A549 (cell line): Measurements from ENCODE around the gene TRIM2. TPM values are rescaled to one million over a fixed set of nuclear protein-coding genes. Genes with fewer than 3 reads are reported as not detected.
A peak's percentile ranks its signal among the peaks of the same experiment; 100 is the strongest.
"Not testable (repeated sequence)": the region's sequence is repeated elsewhere in the genome, so short reads cannot be mapped to it uniquely, and the experiment has no call there.

Experiments used
- ATAC-seq, 2 experiments: fragments of 200-7000 bp in 1 of 2; fragments of >200 bp in 1 of 2; cut with Nextera tagmentation in 1 of 2; cut with Tn5 transposase in 1 of 2; 3 replicates each; pipeline versions ENCODE4 v1.8.0 to v1.9.1; 2018 to 2020; ENCODE audit warnings: mild to moderate bottlenecking in 1 of 2, moderate library complexity in 1 of 2
- CTCF ChIA-PET: fragments of 300-600 bp; sonication (Branson Sonifier 250); formaldehyde crosslinking; extraction: SDS; loops from one replicate; lab custom pipeline; 2021; ENCODE audit warnings: antibody characterized with exemption, inconsistent platforms; lab: Yijun Ruan, JAX
- POLR2A ChIA-PET: fragments of 350-600 bp; formaldehyde crosslinking; extraction: SDS; loops from one replicate; lab custom pipeline; 2021; ENCODE audit warnings: antibody characterized with exemption, inconsistent platforms; lab: Yijun Ruan, JAX
- DNase-seq, 2 experiments: peaks; one replicate each; pipeline versions ENCODE4 v3.0.0 to v3.0.0-alpha.2; 2011 to 2016; ENCODE audit warnings: low read depth in 1 of 2, low spot score in 1 of 2
- FAIRE-seq: peaks from 2 replicates; lab custom pipeline; 2011; peaks lifted over from hg19 to GRCh38; lab: Jason Lieb, UNC
- H3K27ac ChIP-seq, 2 experiments: fragments of >200 bp; sonication (Bioruptor Twin); formaldehyde crosslinking; 3 replicates each; pipeline ENCODE4 v1.5.1; 2016 to 2017
- H3K4me1 ChIP-seq: fragments of >200 bp; sonication (Bioruptor Twin); formaldehyde crosslinking; 3 replicates; pipeline ENCODE4 v1.6.1; 2016
- H3K4me2 ChIP-seq: fragments of >200 bp; sonication (Bioruptor Twin); formaldehyde crosslinking; 3 replicates; pipeline ENCODE4 v1.6.1; 2016
- H3K4me3 ChIP-seq: fragments of >200 bp; sonication (Bioruptor Twin); formaldehyde crosslinking; 3 replicates; pipeline ENCODE4 v1.5.1; 2016
- H3K9me3 ChIP-seq: fragments of >200 bp; sonication (Bioruptor Twin); formaldehyde crosslinking; 3 replicates; pipeline ENCODE4 v1.6.1; 2016
- BHLHE40 ChIP-seq: IDR thresholded peaks from 2 replicates; pipeline ENCODE4 v1.6.1; 2012; ENCODE audit warnings: low read depth, low read length, inconsistent platforms
- CBX8 ChIP-seq: fragments of 200-600 bp; sonication (generic); IDR thresholded peaks from 2 replicates; pipeline ENCODE4 v1.6.1; 2016
- CEBPB ChIP-seq, 2 experiments: fragments of >200 bp in 1 of 2; sonication (Bioruptor Twin) in 1 of 2; formaldehyde crosslinking in 1 of 2; IDR thresholded peaks; 2 replicates each; pipeline ENCODE4 v1.6.1; 2012 to 2016
- CHD4 ChIP-seq: fragments of 200-600 bp; sonication (generic); IDR thresholded peaks from 2 replicates; pipeline ENCODE4 v1.6.1; 2016; ENCODE audit warnings: antibody characterized with exemption, mild to moderate bottlenecking, borderline replicate concordance
- EHMT2 ChIP-seq: fragments of 200-600 bp; sonication (generic); IDR thresholded peaks from 2 replicates; pipeline ENCODE4 v1.6.1; 2016; ENCODE audit warnings: antibody characterized with exemption, low read depth, mild to moderate bottlenecking, moderate library complexity
- EP300 ChIP-seq, 2 experiments: fragments of >200 bp; sonication (Bioruptor Twin); formaldehyde crosslinking; IDR thresholded peaks; 2 replicates in 1 of 2; 3 replicates in 1 of 2; pipeline ENCODE4 v1.6.1; 2016 to 2017
- ESRRA ChIP-seq: fragments of 150-350 bp; IDR thresholded peaks from 2 replicates; pipeline ENCODE4 v1.6.1; 2014; ENCODE audit warnings: mild to moderate bottlenecking, low read length, borderline replicate concordance
- FOSL2 ChIP-seq, 2 experiments: fragments of 450-650 bp in 1 of 2; fragments of >200 bp in 1 of 2; sonication (Bioruptor Twin) in 1 of 2; formaldehyde crosslinking; IDR thresholded peaks; 2 replicates each; pipeline versions ENCODE4 v1.5.0 to v1.6.1; 2016 to 2020; ENCODE audit warnings: mild to moderate bottlenecking in 1 of 2, moderate library complexity in 1 of 2
- FOXS1 ChIP-seq: fragments of 250-450 bp; sonication (Bioruptor Pico); IDR thresholded peaks from 2 replicates; pipeline ENCODE4 v1.5.0; 2020; ENCODE audit warnings: mild to moderate bottlenecking, moderate library complexity
- HDAC2 ChIP-seq: fragments of 200-600 bp; sonication (generic); IDR thresholded peaks from 2 replicates; pipeline ENCODE4 v1.6.1; 2016
- JUN ChIP-seq, 2 experiments: fragments of >200 bp; sonication (Bioruptor Twin); formaldehyde crosslinking; IDR thresholded peaks; 2 replicates in 1 of 2; 3 replicates in 1 of 2; pipeline ENCODE4 v1.6.1; 2016 to 2017
- JUNB ChIP-seq: fragments of >200 bp; sonication (Bioruptor Twin); formaldehyde crosslinking; IDR thresholded peaks from 2 replicates; pipeline ENCODE4 v1.6.1; 2016
- KDM5A ChIP-seq: fragments of 200-600 bp; sonication (generic); IDR thresholded peaks from 2 replicates; pipeline ENCODE4 v1.6.1; 2016; ENCODE audit warnings: antibody characterized with exemption, mild to moderate bottlenecking
- MAFK ChIP-seq: fragments of 450-650 bp; IDR thresholded peaks from 2 replicates; pipeline ENCODE4 v1.6.1; 2014; ENCODE audit not compliant: partially characterized antibody
- MYC ChIP-seq: IDR thresholded peaks from 2 replicates; pipeline ENCODE4 v1.6.1; 2012; ENCODE audit warnings: mild to moderate bottlenecking, inconsistent platforms, low read length, improper control_type of control experiment, borderline replicate concordance
- NPAS2 ChIP-seq: fragments of 250-450 bp; sonication (Bioruptor Pico); IDR thresholded peaks from 2 replicates; pipeline ENCODE4 v1.8.0; 2022; ENCODE audit warnings: mild to moderate bottlenecking, moderate library complexity, borderline replicate concordance
- PHF8 ChIP-seq: fragments of 200-600 bp; sonication (generic); IDR thresholded peaks from 2 replicates; pipeline ENCODE4 v1.6.1; 2016; ENCODE audit warnings: low read depth, mild to moderate bottlenecking, antibody characterized with exemption, moderate library complexity, borderline replicate concordance
- POLR2AphosphoS2 ChIP-seq: conservative IDR thresholded peaks from 2 replicates; pipeline ENCODE4 v1.6.1; 2012; ENCODE audit warnings: low read length, improper control_type of control experiment, inconsistent platforms
- RAD21 ChIP-seq, 2 experiments: fragments of >200 bp in 1 of 2; sonication (Bioruptor Twin) in 1 of 2; formaldehyde crosslinking in 1 of 2; IDR thresholded peaks in 1 of 2; conservative IDR thresholded peaks in 1 of 2; 2 replicates in 1 of 2; 3 replicates in 1 of 2; pipeline ENCODE4 v1.6.1; 2012 to 2018; ENCODE audit warnings: inconsistent platforms in 1 of 2
- RARB ChIP-seq: fragments of 250-450 bp; sonication (Bioruptor Pico); IDR thresholded peaks from 2 replicates; pipeline ENCODE4 v1.8.0; 2021; ENCODE audit warnings: mild to moderate bottlenecking, moderate library complexity
- RCOR1 ChIP-seq: fragments of 150-350 bp; IDR thresholded peaks from 2 replicates; pipeline ENCODE4 v1.6.1; 2014; ENCODE audit warnings: antibody characterized with exemption, low read length, low read depth
- RFX5 ChIP-seq: fragments of 450-650 bp; IDR thresholded peaks from 2 replicates; pipeline ENCODE4 v1.7.1; 2014; ENCODE audit warnings: antibody characterized with exemption, mild to moderate bottlenecking, moderate library complexity
- SMC3 ChIP-seq: fragments of >200 bp; sonication (Bioruptor Twin); formaldehyde crosslinking; IDR thresholded peaks from 3 replicates; pipeline ENCODE4 v1.6.1; 2018; ENCODE audit warnings: inconsistent platforms
- TP53 ChIP-seq: fragments of 250-450 bp; sonication (Bioruptor Pico); IDR thresholded peaks from 2 replicates; pipeline ENCODE4 v1.5.0; 2021; ENCODE audit warnings: mild to moderate bottlenecking, moderate library complexity
- ZC3H11A ChIP-seq: fragments of 450-650 bp; IDR thresholded peaks from 2 replicates; pipeline ENCODE4 v1.6.1; 2014; ENCODE audit warnings: antibody characterized with exemption, mild to moderate bottlenecking
- WGBS: methylation state at CpG from one replicate; pipeline ENCODE4 v1.1.6; 2017; ENCODE audit errors: missing lambda C conversion rate; 5-methylcytosine and 5-hydroxymethylcytosine counted together
- polyA plus RNA-seq, 4 experiments: library from polyadenylated mRNA; depleted of rRNA in 3 of 4; stranded (reverse); fragments of >200 nt; fragmentation: RNase III in 1 of 4; extraction: RNeasy Plus Mini Kit Qiagen cat#74134 plus additional on column Dnase treatment in 1 of 4; gene quantifications; 2 replicates in 3 of 4; 3 replicates in 1 of 4; pipeline ENCODE4 v1.2.3, GENCODE V29; 2011 to 2017
- TF ChIP-seq, protein P1 (sequence below): IDR thresholded peaks from 2 replicates; pipeline ENCODE4 v1.6.1; 2012; ENCODE audit warnings: low read depth, borderline replicate concordance
- TF ChIP-seq, protein P2 (sequence below): fragments of >200 bp; sonication (Bioruptor Twin); formaldehyde crosslinking; IDR thresholded peaks from 2 replicates; pipeline ENCODE4 v1.6.1; 2016
- TF ChIP-seq, protein P3 (sequence below): fragments of 250-450 bp; sonication (Bioruptor Pico); IDR thresholded peaks from 2 replicates; pipeline ENCODE4 v1.5.0; 2020; ENCODE audit warnings: low read depth, mild to moderate bottlenecking, moderate library complexity

TRIM2 gene
- polyA plus RNA-seq, 2 of the 4 experiments (the other 2 are of a cell fraction) = 0.92 to 1.4 TPM

GRCh38 chr4:153165236-153165635 lies 39.0 kb upstream of the TRIM2 start:
- FAIRE-seq, POLR2A ChIA-PET, H3K4me3 ChIP-seq, H3K27ac ChIP-seq, DNase-seq, H3K4me2 ChIP-seq, H3K9me3 ChIP-seq, ATAC-seq: not testable (repeated sequence)
- 84% methylated on average over 5 of the region's 5 CpGs for WGBS
- CTCF ChIA-PET = interaction anchor here (0.7 kb wide), 1 partner anchor 82 kb away, joined by 4 read pairs; no protein-coding TSS in a partner anchor
- peaks cover 20% of the 10 kb centered on the region for H3K4me1 ChIP-seq

DNA sequence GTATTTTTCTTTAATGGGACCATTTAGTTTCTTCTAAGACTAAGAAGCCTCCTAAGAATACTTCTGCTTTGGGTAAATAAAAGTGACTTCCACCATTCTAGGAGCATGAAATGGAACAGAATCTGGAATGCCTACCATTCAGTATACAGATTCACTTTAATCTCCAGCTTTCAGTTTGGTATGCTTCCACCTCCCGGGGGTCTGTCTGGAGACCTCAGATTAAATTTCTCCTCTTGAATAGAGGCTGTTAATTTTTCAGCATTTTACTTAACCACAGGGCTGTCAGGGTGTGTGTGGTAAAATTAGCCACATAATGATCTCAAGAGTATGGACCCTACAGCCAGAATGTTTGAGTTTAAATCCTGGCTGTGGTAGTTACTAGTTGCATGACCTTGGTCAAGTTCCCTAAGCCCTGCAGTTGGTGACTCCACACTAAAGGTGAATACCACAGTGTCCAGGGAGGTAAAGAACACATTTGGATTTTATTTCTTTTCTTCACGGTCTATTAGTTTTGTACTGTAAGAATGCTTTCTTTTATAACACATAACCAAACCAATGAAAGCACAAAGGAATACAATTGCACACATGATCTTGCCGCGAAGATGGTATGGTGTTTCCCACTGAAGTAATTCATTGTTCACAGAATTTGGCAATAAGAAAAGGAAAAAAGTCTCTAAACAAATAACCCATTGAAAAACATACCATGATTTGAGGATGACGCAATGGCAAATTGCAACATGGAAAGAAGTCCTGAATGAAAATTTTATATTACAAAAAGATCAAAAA lies 37.3 kb upstream of the TRIM2 start:
- Histone ChIP-seq H3K4me2 (peak overlapping the region; percentile 75), H3K9me3 (no peaks in the 10 kb centered on the region), H3K4me1 (peaks cover 20% of the 10 kb centered on the region)
- DNase-seq = no peak
- CTCF ChIA-PET = no interaction called here
- ATAC-seq = no peak
- TF ChIP-seq MAFK = no peak
- TF ChIP-seq TP53 = no peak
- no peak for TF ChIP-seq JUNB
- TF ChIP-seq BHLHE40 = no peak
- TF ChIP-seq RARB (CRISPR knock-in tag) = no peak
- TF ChIP-seq SMC3 = no peak
- peak; percentile 71 to 92 for TF ChIP-seq CEBPB (IDR thresholded peaks at IDR 0.05)
- TF ChIP-seq, protein P1, sequence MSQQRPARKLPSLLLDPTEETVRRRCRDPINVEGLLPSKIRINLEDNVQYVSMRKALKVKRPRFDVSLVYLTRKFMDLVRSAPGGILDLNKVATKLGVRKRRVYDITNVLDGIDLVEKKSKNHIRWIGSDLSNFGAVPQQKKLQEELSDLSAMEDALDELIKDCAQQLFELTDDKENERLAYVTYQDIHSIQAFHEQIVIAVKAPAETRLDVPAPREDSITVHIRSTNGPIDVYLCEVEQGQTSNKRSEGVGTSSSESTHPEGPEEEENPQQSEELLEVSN = no peak
- TF ChIP-seq KDM5A = no peak
- no peak for TF ChIP-seq RCOR1
- TF ChIP-seq CHD4 = no peak
- TF ChIP-seq POLR2AphosphoS2 = no peak
- TF ChIP-seq NPAS2 (CRISPR knock-in tag) = no peak
- TF ChIP-seq PHF8 = no peak
- TF ChIP-seq ESRRA = no peak
- 0 out of 5 replicates have a peak, but pooled peaks of 1 of the 2 experiments have one; percentile 32 for TF ChIP-seq JUN (IDR thresholded peaks at IDR 0.05)
- TF ChIP-seq EP300 (IDR thresholded peaks at IDR 0.05) = peak in 1 of 2 experiments; percentile 32; a peak in 1 of 5 replicates
- TF ChIP-seq, protein P2, sequence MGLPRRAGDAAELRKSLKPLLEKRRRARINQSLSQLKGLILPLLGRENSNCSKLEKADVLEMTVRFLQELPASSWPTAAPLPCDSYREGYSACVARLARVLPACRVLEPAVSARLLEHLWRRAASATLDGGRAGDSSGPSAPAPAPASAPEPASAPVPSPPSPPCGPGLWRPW = 0 out of 2 replicates have a peak, but pooled peaks have one; percentile 45
- TF ChIP-seq RAD21 (conservative IDR thresholded peaks at IDR 0.05 in 1 of 2, IDR thresholded peaks at IDR 0.05 in 1 of 2) = no peak
- TF ChIP-seq FOXS1 (CRISPR knock-in tag) = no peak
- TF ChIP-seq, all 56 proteins: peak for 4
- POLR2A ChIA-PET = no interaction called here
- FAIRE-seq = no peak
- Histone ChIP-seq H3K4me3 (no peak overlapping the region), H3K27ac (peak overlapping the region; percentile 64; a peak in 5 of 6 replicates)
- WGBS = 34% methylated on average over 5 of the region's 5 CpGs

- DNase-seq (no peak), FAIRE-seq (no peak), ATAC-seq (no peak)
- no peak overlapping the region for H3K27ac ChIP-seq
- H3K4me3 ChIP-seq = no peak overlapping the region
- peaks cover 20% of the 10 kb centered on the region for H3K4me1 ChIP-seq
- CTCF ChIA-PET = interaction anchor here (1.1 to 1.7 kb wide), 3 partner anchors 8 to 38 kb away, joined by 3 to 4 read pairs (median 4); no protein-coding TSS in a partner anchor
- H3K4me2 ChIP-seq = no peak overlapping the region
- POLR2A ChIA-PET = no interaction called here
- TF ChIP-seq CBX8 (no peak), RAD21 (conservative IDR thresholded peaks at IDR 0.05 in 1 of 2, IDR thresholded peaks at IDR 0.05 in 1 of 2) (no peak), EP300 (IDR thresholded peaks at IDR 0.05) (no peak), FOSL2 (IDR thresholded peaks at IDR 0.05) (no peak), FOSL2 (CRISPR knock-in tag; IDR thresholded peaks at IDR 0.05) (no peak), JUNB (no peak), ZC3H11A (no peak), HDAC2 (no peak), RFX5 (no peak), POLR2AphosphoS2 (no peak), MYC (no peak), EHMT2 (no peak)
- TF ChIP-seq, protein P3, sequence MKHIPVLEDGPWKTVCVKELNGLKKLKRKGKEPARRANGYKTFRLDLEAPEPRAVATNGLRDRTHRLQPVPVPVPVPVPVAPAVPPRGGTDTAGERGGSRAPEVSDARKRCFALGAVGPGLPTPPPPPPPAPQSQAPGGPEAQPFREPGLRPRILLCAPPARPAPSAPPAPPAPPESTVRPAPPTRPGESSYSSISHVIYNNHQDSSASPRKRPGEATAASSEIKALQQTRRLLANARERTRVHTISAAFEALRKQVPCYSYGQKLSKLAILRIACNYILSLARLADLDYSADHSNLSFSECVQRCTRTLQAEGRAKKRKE (CRISPR knock-in tag) = no peak
- TF ChIP-seq, protein P2 = no peak
- no peaks in the 10 kb centered on the region for H3K9me3 ChIP-seq
- WGBS = 74% methylated on average over 8 of the region's 8 CpGs
Measured at GRCh38 chr4:153169776-153170175, 34.5 kb upstream of the TRIM2 start.
